CD8-positive, alpha-beta memory T cell (primary cell): Measurements from ENCODE around the gene ZNF394. TPM values are rescaled to one million over a fixed set of nuclear protein-coding genes. Genes with fewer than 3 reads are reported as not detected.
"Not testable (repeated sequence)": the region's sequence is repeated elsewhere in the genome, so short reads cannot be mapped to it uniquely, and the experiment has no call there.

Source experiments
- CTCF ChIA-PET: fragments of 350-600 bp; sonication (Branson Sonifier 250); formaldehyde crosslinking; loops from one replicate; lab custom pipeline; 2021; ENCODE audit warnings: antibody characterized with exemption; lab: Charles Lee
- POLR2A ChIA-PET: fragments of 350-600 bp; sonication (Branson Sonifier 250); formaldehyde crosslinking; loops from one replicate; lab custom pipeline; 2021; ENCODE audit warnings: antibody characterized with exemption; lab: Charles Lee
- DNase-seq, 5 donors: peaks; one replicate each; pipeline versions ENCODE4 v3.0.0 to v3.0.0-alpha.2; 2020 to 2022; ENCODE audit warnings: mixed read lengths in 1 of 5
- H3K27ac ChIP-seq: one replicate; pipeline ENCODE4 v1.7.0; 2013; ENCODE audit warnings: low read depth, mild to moderate bottlenecking, low read length, moderate library complexity
- H3K27me3 ChIP-seq: 2 replicates; pipeline ENCODE4 v1.7.0; 2013; ENCODE audit warnings: low read length, mild to moderate bottlenecking; ENCODE audit not compliant: insufficient read depth, poor library complexity, severe bottlenecking
- H3K36me3 ChIP-seq: 2 replicates; pipeline ENCODE4 v1.7.0; 2013; ENCODE audit warnings: mild to moderate bottlenecking, low read length, moderate library complexity; ENCODE audit not compliant: insufficient read depth
- H3K4me1 ChIP-seq: 2 replicates; pipeline ENCODE4 v1.7.0; 2013; ENCODE audit warnings: mild to moderate bottlenecking, low read length, moderate library complexity; ENCODE audit not compliant: insufficient read depth
- H3K4me3 ChIP-seq: 2 replicates; pipeline ENCODE4 v1.7.0; 2013; ENCODE audit warnings: mild to moderate bottlenecking, low read length
- H3K9me3 ChIP-seq: 2 replicates; pipeline ENCODE4 v1.7.0; 2013; ENCODE audit warnings: mild to moderate bottlenecking, low read length
- H3K27ac Mint-ChIP-seq, 8 donors: one replicate each; pipeline ENCODE4 v1.8.0; 2020 to 2021; ENCODE audit warnings: mixed read lengths in 8 of 8, mild to moderate bottlenecking in 6 of 8, inconsistent platforms in 3 of 8, moderate library complexity in 3 of 8
- H3K27me3 Mint-ChIP-seq, 2 donors: one replicate each; pipeline ENCODE4 v1.8.0; 2020 to 2021; ENCODE audit warnings: mixed read lengths in 2 of 2, mild to moderate bottlenecking in 1 of 2, moderate library complexity in 1 of 2
- H3K36me3 Mint-ChIP-seq, 3 donors: one replicate each; pipeline ENCODE4 v1.8.0; 2020 to 2021; ENCODE audit warnings: mixed read lengths in 3 of 3, inconsistent platforms in 1 of 3, mild to moderate bottlenecking in 1 of 3
- H3K4me1 Mint-ChIP-seq, 3 donors: one replicate each; pipeline ENCODE4 v1.8.0; 2020 to 2021; ENCODE audit warnings: mixed read lengths in 3 of 3, inconsistent platforms in 1 of 3, mild to moderate bottlenecking in 1 of 3
- H3K4me3 Mint-ChIP-seq, 7 donors: one replicate each; pipeline ENCODE4 v1.8.0; 2020 to 2021; ENCODE audit warnings: mixed read lengths in 7 of 7, mild to moderate bottlenecking in 6 of 7, moderate library complexity in 4 of 7, inconsistent platforms in 2 of 7
- H3K9me3 Mint-ChIP-seq, 5 donors: one replicate each; pipeline ENCODE4 v1.8.0; 2020 to 2022; ENCODE audit warnings: mixed read lengths in 5 of 5, mild to moderate bottlenecking in 3 of 5, moderate library complexity in 2 of 5, inconsistent platforms in 1 of 5
- polyA plus RNA-seq: library from polyadenylated mRNA; unstranded; fragments of 300-500 nt; fragmentation: Illumina TruSeq; gene quantifications from one replicate; pipeline ENCODE4 v1.2.3, GENCODE V29; 2021
- total RNA-seq, 2 experiments: library from RNA; stranded (reverse); gene quantifications; one replicate each; pipeline ENCODE4 v1.2.3, GENCODE V29; 2021

Gene ZNF394
- 10 to 100 TPM; 34.1 to 35.0 TPM for total RNA-seq
- 65.6 TPM for polyA plus RNA-seq

- DNase-seq: peak; percentile 83 to 93 (median 84)
- Histone ChIP-seq H3K9me3 (no peaks in the 10 kb centered on the region), H3K27ac (peak within 1 kb of the TSS; percentile 99), H3K27me3 (no peaks in the 10 kb centered on the region), H3K4me3 (peak within 1 kb of the TSS; percentile 98), H3K4me1 (peaks cover 29% of the 10 kb centered on the region), H3K36me3 (peaks cover 5% of the 10 kb centered on the region)
- peak within 1 kb of the TSS; percentile 90 to 100 (median 99) for H3K27ac Mint-ChIP-seq
- H3K36me3 Mint-ChIP-seq: peaks cover 7 to 44% (median 11%) of the 10 kb centered on the region in 3 donors
- H3K9me3 Mint-ChIP-seq: no peaks in the 10 kb centered on the region
- POLR2A ChIA-PET: interaction anchor here (0.5 to 1.9 kb wide), 13 partner anchors 26 to 124 kb away, joined by 3 to 24 read pairs (median 4); partner anchors contain the start of genes BUD31, FAM200A, PDAP1 and PTCD1
- H3K27me3 Mint-ChIP-seq: no peaks in the 10 kb centered on the region
- CTCF ChIA-PET: interaction anchor here (1.0 to 2.0 kb wide), 4 partner anchors 26 to 117 kb away, joined by 3 to 7 read pairs (median 5); partner anchors contain the start of gene ZNF655
- peak within 1 kb of the TSS; percentile 94 to 100 (median 99) for H3K4me3 Mint-ChIP-seq
- peaks cover 21 to 50% (median 46%) of the 10 kb centered on the region in 3 donors for H3K4me1 Mint-ChIP-seq
These were observed at the start of gene ZNF394 for GRCh38 chr7:99499721-99500636. TSS of gene ZNF394 (minus strand) at chr7:99500281. CDS start at chr7:99500093, 188 bp downstream.

- CTCF ChIA-PET, H3K27me3 ChIP-seq, DNase-seq, H3K4me3 ChIP-seq, H3K27me3 Mint-ChIP-seq, H3K9me3 ChIP-seq, H3K9me3 Mint-ChIP-seq, POLR2A ChIA-PET, H3K27ac ChIP-seq: not testable (repeated sequence)
- H3K36me3 ChIP-seq: peaks cover 13% of the 10 kb centered on the region
- peaks cover 8 to 41% (median 18%) of the 10 kb centered on the region in 3 donors for H3K36me3 Mint-ChIP-seq
- peaks cover 19 to 35% (median 27%) of the 10 kb centered on the region in 3 donors for H3K4me1 Mint-ChIP-seq
- peak overlapping the region in 1 of 7 donors; percentile 81 for H3K4me3 Mint-ChIP-seq
- H3K4me1 ChIP-seq: peaks cover 13% of the 10 kb centered on the region
- peak overlapping the region in 3 of 8 donors; percentile 17 to 76 (median 72) for H3K27ac Mint-ChIP-seq
These were observed 49.5 kb upstream of the ZNF394 start for GRCh38 chr7:99549545-99549944.

GRCh38 chr7:99545308-99545707 lies 45.2 kb upstream of the ZNF394 start:
- POLR2A ChIA-PET, H3K27me3 ChIP-seq, H3K27me3 Mint-ChIP-seq, DNase-seq, H3K27ac ChIP-seq, H3K9me3 ChIP-seq, H3K4me3 ChIP-seq, H3K4me1 ChIP-seq, H3K4me1 Mint-ChIP-seq, H3K27ac Mint-ChIP-seq: not testable (repeated sequence)
- H3K36me3 Mint-ChIP-seq: peaks cover 11 to 26% (median 19%) of the 10 kb centered on the region in 3 donors
- CTCF ChIA-PET: interaction anchor here (0.7 kb wide), 1 partner anchor 20 kb away, joined by 3 read pairs; no protein-coding TSS in a partner anchor
- H3K36me3 ChIP-seq: peaks cover 13% of the 10 kb centered on the region
- peak overlapping the region in 1 of 7 donors; percentile 37 for H3K4me3 Mint-ChIP-seq
- peaks cover 4 to 17% (median 16%) of the 10 kb centered on the region in 5 donors for H3K9me3 Mint-ChIP-seq

- peaks cover 5% of the 10 kb centered on the region for H3K9me3 ChIP-seq
- no peaks in the 10 kb centered on the region for H3K4me1 Mint-ChIP-seq
- H3K4me1 ChIP-seq: no peaks in the 10 kb centered on the region
- no peak overlapping the region for H3K27ac Mint-ChIP-seq
- no peak overlapping the region for H3K27ac ChIP-seq
- H3K4me3 ChIP-seq: no peak overlapping the region
- no peak overlapping the region for H3K4me3 Mint-ChIP-seq
- no peak for DNase-seq
- ChIA-PET CTCF (no interaction called here), POLR2A (no interaction called here)
- H3K9me3 Mint-ChIP-seq: peaks cover 5 to 27% (median 22%) of the 10 kb centered on the region in 5 donors
- no peaks in the 10 kb centered on the region for H3K27me3 ChIP-seq
- peaks cover 9 to 26% (median 19%) of the 10 kb centered on the region in 3 donors for H3K36me3 Mint-ChIP-seq
- H3K27me3 Mint-ChIP-seq: no peaks in the 10 kb centered on the region
- peaks cover 13% of the 10 kb centered on the region for H3K36me3 ChIP-seq
These were observed 43.8 kb upstream of the ZNF394 start for GRCh38 chr7:99543916-99544315.

GRCh38 chr7:99543081-99543671 lies 43.1 kb upstream of the ZNF394 start:
- CTCF ChIA-PET: no interaction called here
- no peak overlapping the region for H3K4me3 Mint-ChIP-seq
- H3K9me3 Mint-ChIP-seq: peaks cover 5 to 31% (median 27%) of the 10 kb centered on the region in 5 donors
- no peak overlapping the region for H3K27ac Mint-ChIP-seq
- H3K36me3 Mint-ChIP-seq: peaks cover 5 to 27% (median 16%) of the 10 kb centered on the region in 3 donors
- no peaks in the 10 kb centered on the region for H3K27me3 ChIP-seq
- H3K4me1 ChIP-seq: no peaks in the 10 kb centered on the region
- POLR2A ChIA-PET: no interaction called here
- no peak overlapping the region for H3K4me3 ChIP-seq
- DNase-seq: no peak
- peaks cover 11% of the 10 kb centered on the region for H3K36me3 ChIP-seq
- no peak overlapping the region for H3K27ac ChIP-seq
- no peaks in the 10 kb centered on the region for H3K4me1 Mint-ChIP-seq
- peaks cover 5% of the 10 kb centered on the region for H3K9me3 ChIP-seq
- H3K27me3 Mint-ChIP-seq: no peaks in the 10 kb centered on the region

GRCh38 chr7:99541212-99541611 lies 41.1 kb upstream of the ZNF394 start:
- DNase-seq: no peak
- Histone ChIP-seq H3K36me3 (no peaks in the 10 kb centered on the region), H3K27me3 (no peaks in the 10 kb centered on the region), H3K9me3 (peaks cover 5% of the 10 kb centered on the region), H3K27ac (no peak overlapping the region), H3K4me1 (no peaks in the 10 kb centered on the region), H3K4me3 (no peak overlapping the region)
- ChIA-PET POLR2A (no interaction called here), CTCF (no interaction called here)
- Mint-ChIP-seq H3K9me3 (peaks cover 5 to 37% (median 33%) of the 10 kb centered on the region in 5 donors), H3K36me3 (peaks cover 1 to 19% (median 4%) of the 10 kb centered on the region in 3 donors), H3K27ac (no peak overlapping the region), H3K27me3 (no peaks in the 10 kb centered on the region), H3K4me1 (no peaks in the 10 kb centered on the region), H3K4me3 (no peak overlapping the region)

GRCh38 chr7:99540542-99540941 lies 40.5 kb upstream of the ZNF394 start:
- ChIA-PET POLR2A (no interaction called here), CTCF (no interaction called here)
- no peaks in the 10 kb centered on the region for H3K4me1 Mint-ChIP-seq
- Histone ChIP-seq H3K9me3 (peaks cover 5% of the 10 kb centered on the region), H3K27me3 (no peaks in the 10 kb centered on the region), H3K4me3 (no peak overlapping the region), H3K27ac (no peak overlapping the region), H3K4me1 (no peaks in the 10 kb centered on the region), H3K36me3 (no peaks in the 10 kb centered on the region)
- no peak overlapping the region for H3K27ac Mint-ChIP-seq
- peaks cover 1 to 19% (median 4%) of the 10 kb centered on the region in 3 donors for H3K36me3 Mint-ChIP-seq
- no peaks in the 10 kb centered on the region for H3K27me3 Mint-ChIP-seq
- DNase-seq: no peak
- peaks cover 5 to 37% (median 33%) of the 10 kb centered on the region in 5 donors for H3K9me3 Mint-ChIP-seq
- no peak overlapping the region for H3K4me3 Mint-ChIP-seq
